TTC549 (cell line): ENCODE results near the gene BUD31.

Experiments
- FAIRE-seq: peaks from 2 replicates; lab custom pipeline; 2012; peaks lifted over from hg19 to GRCh38; lab: Jason Lieb, UNC

The BUD31 gene

DNA sequence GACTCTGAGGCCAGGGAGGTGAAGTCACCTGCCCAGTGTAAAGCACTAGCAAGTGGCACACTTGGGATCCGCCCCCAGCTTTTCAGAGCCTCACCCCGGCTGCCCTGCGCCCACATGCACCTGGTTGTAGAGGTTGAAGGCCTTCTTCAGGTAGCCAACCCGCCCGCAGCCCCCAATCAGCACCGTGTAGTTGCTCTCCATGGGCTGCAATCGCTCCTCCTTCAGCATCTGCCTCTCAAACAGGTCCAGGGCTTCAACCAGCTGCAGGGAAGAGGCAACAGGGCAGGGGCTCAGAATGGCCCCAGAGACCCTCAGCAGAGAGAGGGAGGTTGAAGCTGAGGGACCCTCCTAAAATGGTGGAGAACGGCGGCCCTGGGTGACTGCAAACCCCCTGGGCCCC is 24.4 kb downstream of the BUD31 start:
- no peak for FAIRE-seq

DNA sequence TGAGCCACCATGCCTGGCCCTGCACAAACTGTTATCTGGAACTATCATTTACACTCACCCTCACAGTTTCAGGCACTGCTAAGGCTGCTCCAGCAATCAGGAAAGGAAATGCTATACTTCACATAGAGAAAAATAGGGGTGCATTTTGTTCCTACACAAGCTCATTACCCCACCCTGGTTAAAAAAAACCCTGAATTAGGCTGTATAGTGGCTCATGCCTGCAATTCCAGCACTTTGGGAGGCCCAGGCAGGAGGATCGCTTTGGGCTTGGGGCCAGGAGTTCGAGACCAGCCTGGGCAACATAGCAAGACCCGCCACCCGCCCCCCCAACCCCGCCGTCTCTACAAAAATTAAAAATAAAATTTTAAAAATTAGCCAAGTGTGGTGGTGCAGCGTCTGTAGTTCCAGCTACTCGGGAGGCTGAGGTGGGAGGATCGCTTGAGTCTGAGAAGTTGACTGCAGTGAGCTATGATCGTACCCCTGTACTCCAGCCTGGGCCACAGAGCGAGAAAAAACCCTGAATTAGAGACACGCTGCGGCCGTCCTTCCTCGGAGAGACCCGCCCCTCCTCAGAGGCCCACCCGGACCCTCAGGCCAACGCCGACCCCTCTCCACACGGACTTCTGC is 29.3 kb downstream of the BUD31 start:
- FAIRE-seq = no peak

DNA sequence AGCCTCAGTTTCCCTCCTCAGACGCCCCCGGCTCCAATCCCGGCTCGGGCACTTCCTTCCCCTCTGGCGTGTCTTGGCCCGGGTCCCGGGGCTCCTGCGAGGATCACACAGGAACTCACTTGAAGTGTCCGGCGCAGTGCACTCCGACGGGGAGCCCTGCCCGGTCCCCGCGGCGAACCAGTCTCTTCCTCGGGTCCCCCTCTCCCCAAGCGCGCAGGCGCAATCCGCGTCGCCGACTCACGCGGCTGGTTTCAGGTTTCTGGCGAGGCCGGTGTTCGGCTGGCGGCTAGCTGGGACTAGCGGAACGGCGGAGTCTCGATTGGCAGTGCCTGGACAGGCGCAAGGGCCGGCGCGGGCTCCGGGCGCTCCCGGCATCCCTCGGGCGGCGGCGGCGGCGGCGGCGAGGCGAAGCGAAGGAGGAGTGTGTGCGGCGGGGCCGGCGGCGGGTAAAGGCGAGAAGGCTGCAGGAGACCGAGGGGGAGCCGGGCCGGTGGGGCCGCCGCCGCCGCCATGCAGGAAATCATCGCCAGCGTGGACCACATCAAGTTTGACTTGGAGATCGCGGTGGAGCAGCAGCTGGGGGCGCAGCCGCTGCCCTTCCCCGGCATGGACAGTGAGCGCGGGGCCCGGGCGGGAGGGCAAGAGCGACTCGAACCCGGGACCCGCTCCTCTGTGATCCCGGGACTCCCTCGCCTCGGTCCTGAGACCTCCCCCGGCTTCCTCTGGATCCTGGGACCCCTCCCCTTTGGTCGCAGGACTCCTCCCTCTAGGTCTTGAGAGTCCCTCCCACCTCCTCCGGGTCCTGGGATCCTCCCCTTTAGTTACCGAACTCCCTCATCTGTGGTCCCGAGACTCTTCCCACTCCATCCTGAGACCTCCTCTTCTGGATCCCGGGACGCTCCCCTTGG is 30.1 kb downstream of the BUD31 start, which contains the start of the genes CPSF4 and PTCD1:
TSS of gene CPSF4 (plus strand) at position 371 of the 908 bp plus-strand sequence. CDS start at position 511, 140 bp downstream.
TSS of gene PTCD1 (minus strand) at position 226 of the 908 bp plus-strand sequence. CDS start 3,556 bp downstream, outside the sequence.
- no peak for FAIRE-seq

DNA sequence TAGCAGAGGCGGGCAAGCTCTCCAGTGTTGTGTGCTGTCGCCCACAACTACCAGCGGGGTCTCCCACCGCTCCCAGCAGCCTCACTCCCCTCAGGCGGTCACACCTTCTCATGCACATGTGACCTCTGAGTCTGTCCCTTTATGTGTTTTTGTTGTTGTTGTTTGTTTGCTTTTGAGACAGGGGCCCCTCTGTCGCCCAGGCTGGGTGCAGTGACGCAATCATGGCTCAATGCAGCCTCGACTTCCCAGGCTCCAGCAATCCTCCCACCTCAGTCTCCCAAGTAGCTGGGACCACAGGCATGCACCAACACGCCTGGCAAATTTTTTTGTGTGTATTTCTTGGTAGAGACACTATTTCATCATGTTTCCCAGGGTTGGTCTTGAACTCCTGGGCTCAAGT is 31.4 kb downstream of the BUD31 start:
- FAIRE-seq = no peak

DNA sequence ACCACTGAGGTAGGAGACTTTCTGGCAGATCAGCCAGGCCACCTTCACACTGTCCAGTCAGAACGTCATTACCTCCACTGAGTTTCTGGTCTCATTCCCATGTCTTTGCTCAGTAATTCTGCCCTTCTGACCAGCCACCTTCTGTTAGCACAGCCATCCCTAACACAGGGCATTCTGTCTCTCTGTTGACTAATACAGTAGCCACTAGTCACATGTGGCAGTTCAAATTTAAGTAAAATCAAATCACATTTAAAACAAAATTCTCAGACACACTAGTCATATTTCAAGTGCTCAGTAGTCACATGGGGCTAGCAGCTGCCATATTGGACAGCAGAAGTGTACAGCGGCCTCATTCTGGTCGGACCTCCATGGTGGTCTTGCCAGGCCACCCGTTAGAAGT is 37.3 kb downstream of the BUD31 start:
- FAIRE-seq = no peak

DNA sequence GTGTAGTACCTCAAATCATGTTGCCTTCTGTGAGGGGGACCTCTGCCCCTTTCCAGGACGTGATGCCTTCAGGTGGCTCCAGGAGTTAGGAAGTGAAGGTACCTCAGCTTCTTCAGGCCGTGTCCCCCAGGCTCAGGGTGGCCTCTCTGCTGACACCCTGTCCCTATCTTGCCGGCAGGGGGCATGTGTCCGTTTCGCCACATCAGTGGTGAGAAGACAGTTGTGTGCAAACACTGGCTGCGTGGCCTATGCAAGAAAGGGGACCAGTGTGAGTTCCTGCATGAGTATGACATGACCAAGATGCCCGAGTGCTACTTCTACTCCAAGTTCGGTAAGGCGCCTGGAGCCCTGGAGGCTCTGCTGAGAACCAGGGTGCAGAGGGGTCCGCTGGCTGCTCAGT is 39.2 kb downstream of the BUD31 start:
- FAIRE-seq = no peak

DNA sequence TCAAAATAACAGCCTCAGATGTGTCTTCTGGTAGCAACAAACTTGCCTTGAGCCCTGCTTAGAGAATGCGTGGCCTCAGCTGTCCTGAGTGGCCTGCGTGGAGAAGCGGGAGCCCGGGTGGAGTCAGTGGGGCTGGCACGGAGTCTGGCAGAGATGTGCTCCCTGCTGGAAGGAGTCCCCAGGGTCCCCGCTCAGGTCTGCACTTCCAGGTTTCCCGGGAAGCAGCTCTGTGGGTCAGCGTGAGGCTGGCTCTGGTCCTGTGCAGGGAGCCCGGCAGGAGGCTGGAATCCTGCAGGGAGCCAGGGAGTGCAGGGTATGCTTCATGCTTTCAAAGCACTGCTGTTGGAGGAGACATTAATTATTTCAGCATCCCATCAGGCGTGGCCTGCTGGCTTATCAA is 40.1 kb downstream of the BUD31 start:
- no peak for FAIRE-seq

DNA sequence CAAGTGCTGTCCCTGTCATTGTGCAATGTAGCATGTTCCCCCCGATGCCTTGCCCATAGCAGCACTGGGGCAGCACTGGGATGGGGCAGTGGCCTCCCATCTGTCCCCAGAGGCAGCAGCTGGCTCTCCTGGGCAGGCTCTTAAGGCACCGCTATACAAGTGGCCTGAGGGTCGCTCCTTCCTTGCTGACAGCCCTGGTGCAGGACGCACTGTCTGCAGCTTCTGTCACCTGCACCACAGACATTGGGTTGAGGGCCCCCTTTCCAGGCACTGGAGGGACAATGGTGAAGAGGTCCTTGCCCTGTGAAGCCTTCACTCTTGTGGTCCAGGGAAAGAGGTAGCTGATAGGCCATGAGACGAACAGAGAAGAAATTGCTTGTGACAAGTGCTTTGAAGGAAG is 40.6 kb downstream of the BUD31 start:
- FAIRE-seq = no peak

DNA sequence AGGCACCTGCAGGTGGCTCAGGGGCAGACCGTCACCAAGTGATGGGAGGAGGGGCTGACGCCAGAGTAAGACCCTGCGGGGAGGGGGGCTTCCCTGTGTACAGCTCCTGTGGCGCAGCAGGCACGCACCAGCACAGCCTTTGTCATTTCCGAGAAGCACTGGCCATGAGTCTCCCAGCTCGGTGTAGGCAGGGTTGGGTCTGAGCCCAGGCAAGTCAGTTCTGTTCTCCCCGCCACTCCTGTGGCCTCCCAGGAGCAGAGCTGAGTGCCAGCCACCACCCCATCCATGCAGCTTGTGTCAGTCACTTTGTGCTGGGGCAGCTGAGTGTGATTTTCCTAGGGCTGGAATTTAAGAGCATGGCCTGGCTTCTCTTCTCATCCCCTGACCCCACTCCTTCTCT is 43.2 kb downstream of the BUD31 start:
- FAIRE-seq = no peak

DNA sequence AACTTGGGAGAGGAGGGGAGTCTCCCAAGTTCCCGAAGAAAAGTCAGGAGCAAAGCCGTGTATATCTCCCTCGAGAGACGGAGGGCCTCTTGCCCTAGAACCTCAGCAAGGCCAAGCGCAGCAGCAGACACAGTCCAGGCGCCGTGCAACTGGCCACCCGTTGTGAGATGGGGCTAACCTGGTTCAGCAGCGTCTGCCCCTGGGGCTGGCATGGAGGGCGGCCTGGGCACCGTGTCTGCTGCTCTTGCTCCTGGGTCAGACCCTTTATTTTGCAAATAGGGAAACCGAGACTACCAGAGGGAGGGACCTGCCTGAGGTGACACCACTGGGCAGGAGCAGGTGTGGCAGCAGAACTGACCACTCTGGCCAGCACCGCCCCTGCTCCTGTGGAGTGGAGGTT is 43.8 kb downstream of the BUD31 start:
- no peak for FAIRE-seq

DNA sequence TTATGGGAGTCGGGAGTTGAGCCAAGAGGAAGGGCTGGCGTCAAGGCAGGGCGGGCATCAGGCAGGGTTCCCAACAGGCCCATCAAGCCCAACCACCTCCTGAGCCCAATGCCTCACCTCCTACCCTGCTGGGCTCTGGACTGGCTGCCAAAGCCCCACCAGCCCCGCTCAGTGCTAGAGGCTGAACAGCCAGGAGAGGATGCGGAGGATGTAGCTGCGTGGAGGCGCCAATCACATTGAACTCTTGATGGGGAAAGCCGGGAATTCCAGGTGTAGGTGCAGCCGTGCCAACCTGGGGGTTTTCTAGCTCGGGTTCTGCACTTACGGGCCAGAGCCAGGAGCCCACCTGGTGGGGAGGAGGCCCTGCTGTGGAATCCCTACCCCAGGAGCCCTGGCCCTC is 44.3 kb downstream of the BUD31 start:
- no peak for FAIRE-seq

DNA sequence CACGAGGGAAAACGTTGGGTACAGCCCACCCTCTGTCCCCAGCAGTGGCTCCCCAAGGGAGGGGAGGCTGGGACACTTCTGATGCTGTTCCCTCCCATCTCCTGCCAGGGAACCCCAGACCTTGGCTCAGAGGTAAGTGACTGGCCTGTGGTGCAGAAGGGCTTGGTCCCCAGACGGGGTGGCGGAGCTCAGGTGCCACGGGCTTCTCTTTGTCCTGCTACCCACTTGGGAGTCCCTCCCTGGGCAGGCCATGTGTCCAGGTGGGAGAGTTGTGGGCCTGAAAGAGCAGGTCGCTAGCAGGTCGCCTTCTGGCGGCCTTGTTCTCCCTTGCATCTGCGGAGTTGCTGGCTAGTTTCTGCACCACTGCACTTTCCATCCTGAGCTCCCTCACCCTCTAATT is 47.1 kb downstream of the BUD31 start:
- FAIRE-seq = no peak

DNA sequence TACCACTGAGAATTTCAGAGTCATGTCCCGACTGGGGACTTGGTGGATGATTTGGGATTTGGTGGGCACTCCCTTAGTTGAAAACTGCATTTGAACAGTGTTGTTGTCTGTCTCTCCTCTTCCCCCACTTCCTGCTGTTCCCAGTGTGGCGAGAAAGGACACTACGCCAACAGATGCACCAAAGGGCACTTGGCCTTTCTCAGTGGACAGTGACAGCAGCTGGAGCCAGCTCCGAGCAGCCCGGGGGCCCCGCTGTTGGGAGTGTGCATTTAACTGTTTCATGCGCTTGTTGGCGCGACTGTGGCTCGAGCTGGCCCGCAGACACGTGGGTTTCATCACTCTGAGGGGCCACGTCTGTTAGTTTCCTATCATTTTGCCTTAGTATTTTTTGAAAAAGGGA is 47.5 kb downstream of the BUD31 start:
- FAIRE-seq = no peak

DNA sequence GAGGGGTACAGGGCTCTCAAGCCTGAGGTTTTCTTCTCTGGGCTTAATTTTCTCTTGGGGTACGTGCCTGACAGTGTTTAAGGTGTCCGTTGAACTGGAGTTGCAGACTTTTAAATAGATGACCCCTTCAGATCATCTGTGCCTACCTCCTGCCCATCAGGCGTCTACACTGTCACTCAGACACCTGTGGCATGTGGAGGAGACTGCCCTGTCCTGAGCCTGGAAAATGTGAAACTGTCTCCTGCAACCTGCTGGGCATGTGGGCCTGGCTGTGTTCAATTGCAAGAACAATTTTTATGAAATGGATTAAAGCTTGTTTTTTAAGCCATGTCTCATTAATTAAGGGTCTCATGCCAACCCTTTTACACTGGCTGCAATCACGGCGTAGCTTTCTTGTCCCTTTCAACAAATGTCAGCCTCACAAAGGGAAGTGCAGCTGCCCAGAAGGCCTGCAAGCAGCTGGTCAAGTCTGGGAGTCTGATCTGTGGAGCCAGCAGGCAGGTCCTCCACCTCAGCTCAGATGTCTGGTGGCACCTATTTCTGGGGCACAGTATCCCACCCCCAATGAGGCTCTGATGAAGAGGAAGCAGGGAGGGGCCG is 48.4 kb downstream of the BUD31 start:
- no peak for FAIRE-seq

DNA sequence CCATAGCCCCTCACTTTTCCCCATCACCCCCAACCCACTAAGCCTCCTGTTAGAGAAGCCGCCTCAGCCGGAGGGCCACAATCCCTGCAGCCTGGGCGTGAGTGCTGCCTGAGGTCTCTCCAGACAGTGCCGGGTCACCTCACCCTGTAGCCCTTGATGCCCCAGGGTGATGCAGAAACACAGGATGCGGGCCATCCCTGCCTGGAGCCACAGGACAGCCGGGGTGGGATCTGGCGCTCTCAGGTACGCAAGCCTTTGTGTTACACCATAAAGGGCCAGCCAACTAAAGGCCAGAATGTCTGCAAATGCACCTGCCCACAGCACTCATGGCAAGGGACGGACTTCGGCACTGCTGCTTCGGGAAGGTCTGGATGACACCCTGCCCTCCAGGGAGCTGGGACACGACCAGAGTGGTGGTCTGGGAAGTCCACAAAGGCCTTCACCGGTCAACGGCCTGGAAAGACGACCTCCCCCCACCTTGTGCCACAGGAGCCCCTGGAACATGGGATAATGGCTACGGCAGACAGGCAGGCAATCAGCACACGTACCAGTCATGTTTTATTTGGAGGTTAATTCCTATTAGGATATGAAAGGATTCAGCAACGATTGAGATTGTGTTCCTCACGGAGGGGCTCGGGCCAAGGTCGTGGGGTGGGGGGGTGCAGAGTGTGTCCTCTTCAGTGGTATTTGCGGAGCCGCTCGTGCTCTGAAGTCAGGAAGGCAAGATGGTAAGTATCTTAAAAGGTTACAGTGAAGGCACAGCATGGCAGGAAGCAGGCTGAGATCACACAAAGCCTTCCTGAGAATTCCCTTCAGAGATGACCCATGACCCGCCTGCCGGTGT is 49.1 kb downstream of the BUD31 start:
- FAIRE-seq = no peak

DNA sequence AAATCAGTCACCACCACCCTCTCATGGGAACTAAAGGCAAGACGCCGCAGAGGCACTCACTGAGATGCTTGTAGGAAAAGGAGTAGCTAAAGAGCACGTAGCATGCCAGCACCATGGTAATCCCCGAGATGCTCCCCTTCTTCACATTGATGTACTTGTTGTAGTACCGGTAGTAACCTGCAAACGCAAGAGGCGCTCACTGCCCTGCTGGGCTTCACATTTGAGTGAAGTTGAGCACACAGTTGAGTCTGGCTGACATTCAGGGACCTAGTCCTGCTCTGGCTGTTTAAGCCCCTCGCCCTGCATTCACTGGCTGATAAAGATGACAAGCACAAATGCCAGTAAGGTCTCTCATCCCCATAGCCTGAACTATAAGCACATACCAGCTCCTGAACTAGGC is 50.3 kb downstream of the BUD31 start:
- FAIRE-seq = no peak

DNA sequence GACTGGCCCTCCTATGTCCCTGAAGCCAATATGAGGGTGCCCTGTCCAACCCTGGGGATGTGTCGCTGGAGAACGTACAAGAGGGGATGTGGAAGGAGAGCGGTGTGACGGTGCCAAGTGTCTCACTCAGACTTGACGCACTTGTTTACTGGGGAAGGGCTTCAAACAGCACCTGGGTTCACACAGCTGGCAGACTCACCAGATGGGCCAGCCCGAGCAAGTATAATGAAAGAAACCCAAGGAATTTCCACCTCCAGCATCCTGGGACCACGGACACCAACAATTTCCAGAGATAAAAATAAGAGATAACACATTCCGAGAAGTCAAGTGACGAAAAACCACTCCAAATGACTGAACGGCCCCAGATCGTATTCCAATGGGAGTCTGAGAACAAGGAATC is 51.9 kb downstream of the BUD31 start:
- FAIRE-seq = no peak

DNA sequence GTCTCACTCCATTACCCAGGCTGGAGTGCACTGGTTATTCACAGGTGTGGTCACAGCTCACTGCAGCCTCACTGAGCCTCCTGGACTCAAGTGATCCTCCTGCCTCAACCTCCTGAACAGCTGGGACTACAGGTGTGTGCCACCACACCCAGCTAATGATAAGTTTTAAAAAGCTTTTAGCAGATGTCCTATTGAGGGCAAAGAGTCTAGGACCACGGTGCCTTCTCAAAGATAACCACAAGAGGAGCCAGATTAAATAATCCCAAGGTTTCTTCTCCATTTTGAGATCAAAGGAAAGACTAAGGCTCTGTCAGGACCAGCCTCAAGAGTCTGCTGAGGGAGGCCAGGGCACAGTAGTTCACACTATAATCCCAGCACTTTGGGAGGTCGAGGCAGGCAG is 52.5 kb downstream of the BUD31 start:
- FAIRE-seq = no peak

DNA sequence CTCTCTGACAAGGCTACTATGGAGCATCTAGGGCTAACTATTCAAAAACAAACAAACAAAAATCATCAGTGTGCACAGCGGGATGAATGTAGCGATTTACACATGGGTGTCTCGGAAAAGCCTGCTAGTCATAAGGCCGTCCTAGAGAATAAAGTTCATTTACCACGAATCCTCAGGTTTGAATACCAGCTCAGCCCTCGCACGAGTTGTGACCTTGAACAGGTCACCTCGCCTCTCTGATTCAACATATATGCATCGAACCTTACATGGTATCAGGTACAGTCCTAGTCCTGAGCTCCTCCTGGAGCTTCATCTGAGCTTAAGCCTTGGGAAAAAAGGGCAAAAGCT is 56.6 kb downstream of the BUD31 start:
- no peak for FAIRE-seq

DNA sequence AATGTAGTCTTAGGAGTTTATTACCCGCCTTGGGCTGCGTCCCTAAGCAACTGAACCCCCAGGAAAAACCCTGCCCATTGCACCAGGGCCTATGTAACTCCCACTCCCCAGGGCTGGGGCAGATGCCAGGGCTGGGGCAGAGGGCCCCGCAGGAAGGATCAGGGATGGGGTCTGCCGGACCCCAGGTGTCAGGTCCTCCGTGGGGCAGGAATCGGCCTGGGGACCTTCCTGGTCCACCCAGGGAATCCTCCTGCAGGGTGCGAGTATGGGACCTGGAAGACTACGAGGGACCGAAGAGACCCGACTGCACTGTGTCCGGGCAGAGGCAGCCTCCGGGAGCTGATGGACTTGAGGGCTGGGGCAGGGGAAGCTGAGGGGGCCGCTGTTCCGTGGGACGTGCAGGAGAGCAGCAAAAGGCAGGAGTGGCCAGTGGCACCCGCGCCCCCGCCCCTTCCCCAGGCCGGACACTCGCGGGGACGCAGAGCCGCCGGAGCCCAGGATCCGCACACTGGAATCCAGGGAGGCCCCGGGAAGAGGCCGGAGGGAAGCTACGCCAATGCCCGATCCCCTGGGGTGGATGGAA is 59.7 kb downstream of the BUD31 start:
- no peak for FAIRE-seq
